Activated T-helper 1 cell treated with anti-CD3 and anti-CD28 coated beads, Interleukin-2, amount 50 U/mL, for 16 hours (primary cell): ENCODE measurements around the gene GTF2H2C.
A peak's percentile ranks its signal among the peaks of the same experiment; 100 is the strongest.
"Not testable (repeated sequence)": the region's sequence is repeated elsewhere in the genome, so short reads cannot be mapped to it uniquely, and the experiment has no call there.

Experiments
- DNase-seq, 2 donors: peaks; one replicate each; pipeline ENCODE4 v3.0.0-alpha.2; 2020; ENCODE audit warnings: low read depth in 1 of 2, low spot score in 1 of 2

GTF2H2C gene

DNA sequence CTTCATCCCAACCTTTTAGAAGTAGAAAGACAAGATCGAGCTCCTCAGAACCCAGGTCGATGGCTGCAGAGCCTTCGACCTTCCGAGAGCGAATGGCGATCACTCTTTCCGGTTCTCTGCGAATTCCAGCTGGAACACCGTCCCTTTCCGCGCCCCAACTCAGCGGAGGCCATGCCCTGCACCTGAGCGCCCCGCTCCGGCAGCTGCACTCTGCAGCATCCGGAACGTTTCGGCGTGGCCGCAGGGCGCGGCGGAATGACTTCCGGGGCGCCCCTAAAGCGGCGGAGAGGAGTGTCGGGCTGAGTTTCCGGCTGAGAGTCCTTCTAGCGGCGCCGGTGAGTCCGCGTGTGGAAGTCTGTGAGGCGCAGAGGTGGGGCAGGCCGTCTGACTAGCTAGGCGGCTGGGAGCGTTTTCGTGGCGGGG lies at the start of gene GTF2H2C:
Gene GTF2H2C (plus strand): TSS at position 284 of the 423 bp plus-strand sequence. CDS start 4,942 bp downstream, outside the sequence.
- peak; percentile 52 to 59 for DNase-seq

DNA sequence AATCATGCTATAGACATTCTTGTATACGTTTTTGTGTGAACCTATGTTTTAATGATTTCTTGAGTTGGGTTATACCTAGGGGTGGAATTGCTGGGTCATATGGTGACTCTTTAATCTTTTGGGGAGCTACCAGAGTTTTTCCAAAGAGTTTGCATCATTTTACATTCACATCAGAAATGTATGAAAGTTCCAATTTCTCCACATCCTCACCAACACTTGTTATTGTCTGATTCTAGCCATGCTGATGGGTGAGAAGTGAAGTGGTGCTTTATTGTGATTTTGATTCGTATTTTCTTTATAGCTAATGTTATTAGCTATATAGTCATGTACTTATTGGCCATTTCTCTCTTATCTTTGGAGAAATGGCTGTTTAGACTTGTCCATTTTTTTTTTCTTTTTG lies 49.3 kb upstream of the GTF2H2C start:
- DNase-seq, result no peak

DNA sequence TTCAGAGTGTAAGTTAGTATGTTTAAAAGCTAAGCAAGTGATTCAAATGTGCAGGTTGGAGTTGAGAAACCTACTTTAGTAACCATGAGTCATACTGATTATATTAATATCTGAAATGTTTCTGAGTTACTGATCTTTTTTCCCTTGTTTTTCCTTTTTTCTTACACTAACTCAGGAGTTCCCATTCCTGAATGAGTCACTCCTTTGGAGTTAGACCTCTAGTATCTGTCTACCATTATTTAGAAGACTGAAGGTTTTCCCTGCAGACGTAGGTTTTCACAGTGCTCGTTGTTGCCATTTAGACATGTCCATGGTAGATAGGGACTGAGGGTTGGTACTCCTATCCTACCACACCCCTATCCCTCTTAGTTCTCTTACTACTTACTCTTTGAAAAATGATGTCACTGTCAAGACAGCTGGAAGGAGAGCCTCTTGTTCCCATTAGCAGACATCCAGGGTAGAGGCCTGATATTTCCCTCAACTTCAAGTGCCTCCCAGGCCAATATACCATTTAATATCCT lies 47.2 kb upstream of the GTF2H2C start:
- no peak for DNase-seq

DNA sequence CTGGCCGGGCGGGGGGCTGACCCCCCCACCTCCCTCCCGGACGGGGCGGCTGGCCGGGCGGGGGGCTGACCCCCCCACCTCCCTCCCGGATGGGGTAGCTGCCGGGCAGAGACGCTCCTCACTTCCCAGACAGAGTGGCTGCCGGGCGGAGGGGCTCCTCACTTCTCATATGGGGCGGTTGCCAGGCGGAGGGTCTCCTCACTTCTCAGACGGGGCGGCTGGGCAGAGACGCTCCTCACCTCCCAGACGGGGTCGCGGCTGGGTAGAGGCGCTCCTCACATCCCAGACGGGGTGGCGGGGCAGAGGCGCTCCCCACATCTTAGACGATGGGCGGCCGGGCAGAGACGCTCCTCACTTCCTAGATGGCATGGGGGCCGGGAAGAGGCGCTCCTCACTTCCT lies 44.4 kb upstream of the GTF2H2C start:
- DNase-seq, result not testable (repeated sequence)

- no peak for DNase-seq
Measured at GRCh38 chr5:69516769-69517168, 43.2 kb upstream of the GTF2H2C start.

- no peak for DNase-seq
Measured at GRCh38 chr5:69517763-69518212, 42.2 kb upstream of the GTF2H2C start.

DNA sequence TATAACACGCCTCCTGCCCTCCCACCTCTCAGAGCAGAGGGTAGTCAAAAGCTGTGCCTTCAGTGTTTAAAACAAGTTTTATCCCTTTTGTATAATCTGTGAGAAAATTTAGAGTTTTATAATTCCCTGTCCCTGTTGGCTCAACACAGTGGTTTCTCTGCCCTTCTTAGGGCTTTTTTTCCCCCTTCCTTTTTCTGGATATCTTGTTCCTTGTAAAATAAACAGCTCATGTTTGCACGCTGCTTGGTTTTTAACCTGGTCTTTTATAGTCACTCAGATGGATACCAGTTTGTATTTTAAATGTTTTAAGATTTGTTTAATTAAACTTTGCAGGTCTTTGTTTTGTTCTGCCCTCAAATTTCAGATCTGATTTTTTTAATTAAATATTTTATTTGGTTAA lies 40.7 kb upstream of the GTF2H2C start:
- no peak for DNase-seq

GRCh38 chr5:69522035-69522434 lies 38.0 kb upstream of the GTF2H2C start:
- DNase-seq, result no peak

DNA sequence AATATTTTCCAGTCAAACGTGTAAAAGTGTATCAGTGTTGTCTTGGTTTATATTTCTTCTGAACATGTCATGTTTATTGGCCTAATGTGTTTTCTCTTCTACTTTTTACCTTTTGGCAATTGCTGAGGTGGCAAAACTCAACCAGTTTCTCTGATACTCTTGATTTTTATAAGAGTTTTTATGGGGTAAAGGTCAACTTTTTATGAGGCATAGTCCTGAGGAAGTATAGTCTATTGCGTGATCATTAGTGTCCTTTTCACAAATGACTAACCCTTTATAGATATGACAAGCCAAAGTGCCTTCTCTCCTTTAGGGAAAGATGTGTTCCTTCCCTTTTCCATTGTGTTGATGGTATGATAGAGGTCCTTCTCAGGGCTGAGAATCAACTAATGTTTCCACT lies 34.5 kb upstream of the GTF2H2C start:
- DNase-seq, result no peak

GRCh38 chr5:69526660-69527059 lies 33.3 kb upstream of the GTF2H2C start:
- no peak for DNase-seq

- DNase-seq, result no peak
Measured at GRCh38 chr5:69527128-69527770, 32.7 kb upstream of the GTF2H2C start.

DNA sequence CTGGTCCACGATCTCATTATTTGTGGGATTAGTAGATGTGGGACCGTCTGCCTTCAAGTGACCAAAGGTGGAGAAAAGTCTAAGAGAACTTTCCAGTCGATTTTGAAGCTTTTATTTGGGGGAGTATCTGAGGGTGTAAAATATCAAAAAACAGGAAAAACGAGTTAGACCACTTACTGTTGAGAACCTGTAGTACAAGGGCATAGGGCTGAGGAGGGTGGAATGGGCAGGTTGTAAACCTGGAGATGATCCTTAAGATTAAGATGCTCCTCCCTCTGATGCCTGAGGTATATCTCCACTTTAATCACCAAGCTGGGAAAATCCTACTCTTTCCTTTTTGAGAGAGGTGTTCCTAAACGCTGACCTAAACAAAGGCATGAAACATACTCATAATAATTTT lies 32.0 kb upstream of the GTF2H2C start:
- no peak for DNase-seq

DNA sequence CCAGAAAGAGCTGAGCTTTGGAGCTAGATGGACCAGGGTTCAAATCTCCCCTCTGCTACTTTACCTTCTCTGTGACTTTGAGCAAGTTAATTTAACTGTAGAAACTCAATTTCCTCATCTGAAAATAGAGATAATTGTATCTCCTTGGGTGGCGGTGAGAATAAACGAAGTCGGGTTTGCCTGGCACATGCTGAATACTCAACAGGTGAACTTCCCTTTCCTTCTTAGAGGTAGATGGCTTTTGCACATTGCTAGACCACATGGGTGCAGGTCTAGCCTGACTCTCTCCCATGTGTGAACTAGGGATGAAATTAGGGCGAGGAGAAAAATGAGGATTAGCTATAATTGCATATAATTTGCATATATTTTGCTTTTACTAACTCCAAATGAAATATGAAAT lies 31.4 kb upstream of the GTF2H2C start:
- DNase-seq, result no peak

GRCh38 chr5:69530561-69531405 lies 29.2 kb upstream of the GTF2H2C start:
- no peak for DNase-seq

- DNase-seq, result no peak
Measured at GRCh38 chr5:69531406-69531801, 28.6 kb upstream of the GTF2H2C start.

GRCh38 chr5:69537911-69538310 lies 22.1 kb upstream of the GTF2H2C start:
- not testable (repeated sequence) for DNase-seq

DNA sequence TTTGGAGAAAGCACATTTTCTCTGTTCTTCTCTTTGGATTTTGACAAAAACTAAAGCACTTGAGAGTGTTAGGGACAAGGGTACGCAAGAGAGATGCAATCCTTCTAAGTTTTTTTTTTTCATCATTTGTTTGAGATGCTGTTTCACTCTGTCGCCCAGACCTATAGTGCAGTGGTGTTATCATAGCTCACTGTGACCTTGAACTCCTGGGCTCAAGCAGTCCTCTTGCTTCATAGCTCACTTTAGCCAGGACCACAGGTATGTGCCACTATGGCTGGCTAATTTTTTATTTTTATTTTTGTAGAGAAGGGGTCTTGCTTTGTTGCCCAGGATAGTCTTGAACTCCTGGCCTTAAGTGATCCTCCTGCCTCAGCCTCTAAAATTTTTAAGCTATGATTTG lies 21.3 kb upstream of the GTF2H2C start:
- DNase-seq, result not testable (repeated sequence)

DNA sequence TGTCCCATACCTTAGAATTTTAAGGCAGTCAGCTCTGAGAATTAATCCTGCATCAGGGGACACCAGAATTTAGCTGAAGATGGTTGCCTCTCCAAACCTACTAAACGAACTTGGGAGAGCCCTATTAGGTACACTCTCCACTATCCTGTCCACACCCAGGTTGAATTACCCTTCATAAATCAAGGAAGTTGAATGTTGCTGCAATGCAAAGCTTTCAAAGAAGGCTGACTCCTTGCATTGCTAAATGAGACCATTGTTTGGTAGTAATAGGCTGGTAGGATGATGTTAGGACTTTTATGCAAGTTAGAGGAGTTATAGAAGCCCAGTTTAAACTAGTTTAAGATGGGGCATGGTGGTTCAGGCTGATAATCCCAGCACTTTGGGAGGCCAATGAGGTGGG lies 18.6 kb upstream of the GTF2H2C start:
- DNase-seq, result not testable (repeated sequence)

DNA sequence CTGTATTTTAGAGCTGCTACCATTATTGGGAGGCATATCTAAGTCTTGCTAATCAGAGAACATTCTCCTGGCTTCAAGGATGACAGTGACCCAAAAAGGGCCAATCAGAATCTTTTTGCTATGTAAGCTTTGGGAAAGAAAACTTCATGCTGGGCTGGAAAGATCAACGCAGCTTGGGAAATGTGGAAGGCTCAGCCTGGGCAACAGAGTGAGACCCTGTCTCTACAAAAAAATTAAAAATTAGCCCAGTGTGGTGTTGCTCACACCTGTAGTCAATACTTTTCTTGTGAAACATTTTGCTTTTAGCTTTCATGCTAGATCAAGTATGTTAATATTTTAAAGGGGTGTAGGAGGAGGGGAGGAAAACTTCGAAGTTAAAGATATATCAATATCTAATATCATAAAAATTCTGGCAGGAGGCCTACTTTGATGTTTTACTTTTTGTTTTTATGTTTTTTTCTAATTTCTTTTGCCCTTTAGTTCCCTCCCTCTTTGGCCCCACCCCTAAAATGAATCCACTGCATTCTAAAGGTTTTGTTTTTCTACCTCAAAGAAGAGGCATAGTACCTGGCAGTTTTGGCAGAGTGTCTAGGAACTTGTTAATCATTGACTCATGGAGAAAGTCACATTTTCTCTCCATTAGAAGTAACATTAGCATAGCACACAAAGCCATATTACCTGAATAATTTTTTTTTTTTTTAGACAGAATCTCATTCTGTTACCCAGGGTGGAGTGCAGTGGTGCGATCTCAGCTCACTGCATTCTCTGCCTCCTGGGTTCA lies 17.0 kb upstream of the GTF2H2C start:
- not testable (repeated sequence) for DNase-seq

DNA sequence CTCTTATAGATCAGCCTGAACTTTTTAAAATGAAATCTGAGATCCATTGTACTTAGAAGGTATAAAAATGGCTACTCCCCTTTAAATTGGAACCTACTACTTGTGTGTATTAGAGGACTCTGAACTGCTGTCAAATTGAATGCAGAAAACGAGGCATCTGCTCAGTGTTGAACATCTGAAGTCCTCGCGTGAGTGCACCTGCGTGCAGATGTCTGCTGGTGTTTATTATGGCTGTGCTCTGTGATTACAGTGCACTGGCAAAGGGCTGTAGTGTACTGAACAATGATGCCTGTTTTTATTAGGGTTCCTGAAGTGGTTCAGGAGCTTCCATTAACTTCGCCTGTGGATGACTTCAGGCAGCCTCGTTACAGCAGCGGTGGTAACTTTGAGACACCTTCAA lies 15.4 kb upstream of the GTF2H2C start:
- not testable (repeated sequence) for DNase-seq
